H9 (cell line): Measurements from ENCODE around the gene CD52. TPM values are rescaled to one million over a fixed set of nuclear protein-coding genes. Genes with fewer than 3 reads are reported as not detected.
A peak's percentile ranks its signal among the peaks of the same experiment; 100 is the strongest.

Experiments
- DNase-seq: peaks from one replicate; pipeline ENCODE4 v3.0.0-alpha.2; 2017
- H2AFZ ChIP-seq: one replicate; pipeline ENCODE4 v1.6.1; 2013; ENCODE audit warnings: mild to moderate bottlenecking, low read length, control low read depth, moderate library complexity
- H2AK5ac ChIP-seq: 2 replicates; pipeline ENCODE4 v1.6.1; 2013; ENCODE audit warnings: low read length, control low read depth, mixed read lengths; ENCODE audit not compliant: insufficient read length
- H2BK120ac ChIP-seq: one replicate; pipeline ENCODE4 v1.6.1; 2013; ENCODE audit warnings: low read depth, mild to moderate bottlenecking, low read length, control low read depth, inconsistent platforms; ENCODE audit not compliant: poor library complexity, severe bottlenecking
- H2BK12ac ChIP-seq: 2 replicates; pipeline ENCODE4 v1.6.1; 2013; ENCODE audit warnings: low read length, control low read depth, mixed read lengths, low read depth; ENCODE audit not compliant: insufficient read length
- H2BK15ac ChIP-seq: 2 replicates; pipeline ENCODE4 v1.6.1; 2013; ENCODE audit warnings: low read depth, low read length, control low read depth
- H2BK20ac ChIP-seq: one replicate; pipeline ENCODE4 v1.6.1; 2013; ENCODE audit warnings: low read depth, mild to moderate bottlenecking, low read length, control low read depth, inconsistent platforms; ENCODE audit not compliant: poor library complexity, severe bottlenecking
- H2BK5ac ChIP-seq: 2 replicates; pipeline ENCODE4 v1.6.1; 2013; ENCODE audit warnings: low read length, control low read depth, mixed read lengths; ENCODE audit not compliant: insufficient read length
- H3K14ac ChIP-seq: 2 replicates; pipeline ENCODE4 v1.6.1; 2013; ENCODE audit warnings: low read length, control low read depth; ENCODE audit not compliant: insufficient read depth
- H3K18ac ChIP-seq: 2 replicates; pipeline ENCODE4 v1.6.1; 2013; ENCODE audit warnings: low read depth, mild to moderate bottlenecking, mixed read lengths, low read length, control low read depth; ENCODE audit not compliant: insufficient read length
- H3K23ac ChIP-seq: 2 replicates; pipeline ENCODE4 v1.6.1; 2013; ENCODE audit warnings: low read length, control low read depth, mixed read lengths, low read depth; ENCODE audit not compliant: insufficient read length
- H3K23me2 ChIP-seq: 2 replicates; pipeline ENCODE4 v1.6.1; 2013; ENCODE audit warnings: low read depth, mild to moderate bottlenecking, mixed read lengths, low read length, control low read depth; ENCODE audit not compliant: insufficient read length, poor library complexity, severe bottlenecking
- H3K27ac ChIP-seq: 2 replicates; pipeline ENCODE4 v1.5.1; 2013; ENCODE audit warnings: low read length, control low read depth, mixed read lengths, low read depth; ENCODE audit not compliant: insufficient read length
- H3K27me3 ChIP-seq: 2 replicates; pipeline ENCODE4 v1.6.1; 2013; ENCODE audit warnings: low read length, control low read depth, inconsistent platforms; ENCODE audit not compliant: insufficient read depth
- H3K4ac ChIP-seq: 2 replicates; pipeline ENCODE4 v1.6.1; 2013; ENCODE audit warnings: low read depth, mild to moderate bottlenecking, control low read depth, inconsistent platforms, low read length, moderate library complexity
- H3K4me1 ChIP-seq: 2 replicates; pipeline ENCODE4 v1.6.1; 2013; ENCODE audit warnings: low read length, control low read depth, inconsistent platforms; ENCODE audit not compliant: insufficient read depth
- H3K4me2 ChIP-seq: 2 replicates; pipeline ENCODE4 v1.6.1; 2013; ENCODE audit warnings: low read length, control low read depth, mixed read lengths; ENCODE audit not compliant: insufficient read length, insufficient read depth
- H3K56ac ChIP-seq: 2 replicates; pipeline ENCODE4 v1.6.1; 2013; ENCODE audit warnings: low read depth, mild to moderate bottlenecking, mixed read lengths, low read length, control low read depth; ENCODE audit not compliant: insufficient read length
- H3K79me1 ChIP-seq: 2 replicates; pipeline ENCODE4 v1.6.1; 2013; ENCODE audit warnings: low read depth, mild to moderate bottlenecking, moderate library complexity, low read length, control low read depth, inconsistent platforms; ENCODE audit not compliant: insufficient read depth, poor library complexity, severe bottlenecking
- H3K79me2 ChIP-seq: 2 replicates; pipeline ENCODE4 v1.6.1; 2013; ENCODE audit warnings: low read length, control low read depth, inconsistent platforms; ENCODE audit not compliant: insufficient read depth
- H3K9ac ChIP-seq: 2 replicates; pipeline ENCODE4 v1.6.1; 2013; ENCODE audit warnings: low read length, control low read depth, mixed read lengths; ENCODE audit not compliant: insufficient read length; ENCODE audit errors: extremely low read depth
- H3K9me3 ChIP-seq: one replicate; pipeline ENCODE4 v1.6.1; 2013; ENCODE audit warnings: low read depth, low read length, inconsistent platforms; ENCODE audit not compliant: control insufficient read depth
- H3T11ph ChIP-seq: one replicate; pipeline ENCODE4 v1.6.1; 2013; ENCODE audit warnings: mild to moderate bottlenecking, low read length, control low read depth, inconsistent platforms
- H4K20me1 ChIP-seq: one replicate; pipeline ENCODE4 v1.6.1; 2013; ENCODE audit not compliant: control insufficient read depth, insufficient read length, insufficient read depth
- H4K5ac ChIP-seq: 2 replicates; pipeline ENCODE4 v1.6.1; 2013; ENCODE audit warnings: low read depth, mild to moderate bottlenecking, mixed read lengths, low read length, control low read depth; ENCODE audit not compliant: insufficient read length
- H4K8ac ChIP-seq: replicated peaks from 2 replicates; pipeline ENCODE4 v1.6.1; 2013; ENCODE audit warnings: low read length, control low read depth, mixed read lengths, low read depth; ENCODE audit not compliant: insufficient read length
- H4K91ac ChIP-seq: 2 replicates; pipeline ENCODE4 v1.6.1; 2013; ENCODE audit warnings: low read depth, mild to moderate bottlenecking, moderate library complexity, mixed read lengths, low read length, control low read depth; ENCODE audit not compliant: insufficient read length
- H3K27ac Mint-ChIP-seq, 3 experiments: 2 replicates in 2 of 3; 3 replicates in 1 of 3; pipeline ENCODE4 v1.8.0; 2020 to 2021; ENCODE audit warnings: mixed read lengths in 3 of 3, mild to moderate bottlenecking in 1 of 3, moderate library complexity in 1 of 3
- H3K27me3 Mint-ChIP-seq: 2 replicates; pipeline ENCODE4 v1.8.0; 2021; ENCODE audit warnings: low read depth, mild to moderate bottlenecking, moderate library complexity, mixed read lengths
- H3K36me3 Mint-ChIP-seq, 3 experiments: 2 replicates in 2 of 3; 3 replicates in 1 of 3; pipeline ENCODE4 v1.8.0; 2020 to 2021; ENCODE audit warnings: low read depth in 3 of 3, mixed read lengths in 3 of 3; ENCODE audit not compliant: insufficient read depth in 1 of 3
- H3K4me1 Mint-ChIP-seq, 2 experiments: 2 replicates each; pipeline ENCODE4 v1.8.0; 2020; ENCODE audit warnings: mixed read lengths in 2 of 2
- H3K4me3 Mint-ChIP-seq, 2 experiments: 2 replicates in 1 of 2; 3 replicates in 1 of 2; pipeline ENCODE4 v1.8.0; 2020 to 2021; ENCODE audit warnings: mild to moderate bottlenecking in 2 of 2, mixed read lengths in 2 of 2, moderate library complexity in 1 of 2
- H3K9me3 Mint-ChIP-seq, 2 experiments: 2 replicates in 1 of 2; 3 replicates in 1 of 2; pipeline ENCODE4 v1.8.0; 2020; ENCODE audit warnings: mild to moderate bottlenecking in 2 of 2, mixed read lengths in 2 of 2, moderate library complexity in 1 of 2
- CTCF ChIP-seq: fragments of 200-600 bp; sonication (generic); conservative IDR thresholded peaks from 3 replicates; pipeline ENCODE4 v1.8.0; 2021; ENCODE audit warnings: antibody characterized with exemption, mild to moderate bottlenecking
- WGBS: extraction: QIAGEN DNeasy Blood & Tissue Kit; methylation state at CpG from one replicate; pipeline ENCODE4 v1.1.7; 2013; ENCODE audit warnings: missing lambda C conversion rate, low lambda C conversion rate, mixed read lengths; ENCODE audit not compliant: insufficient read length; ENCODE audit errors: extremely low coverage; 5-methylcytosine and 5-hydroxymethylcytosine counted together
- total RNA-seq: library from RNA; stranded (reverse); gene quantifications from 2 replicates; pipeline ENCODE4 v1.2.1, GENCODE V29; 2021

The CD52 gene
- total RNA-seq, 1 experiment from 2014 or later = 4.1 TPM

GRCh38 chr1:26315874-26316850 is 1.6 kb upstream of the CD52 start:
- Mint-ChIP-seq H3K4me1 (peaks cover 31 to 45% of the 10 kb centered on the region in 2 experiments), H3K4me3 (no peak overlapping the region), H3K27ac (peak overlapping the region in 2 of 3 experiments; percentile 67 to 82; a peak in 3 of 7 replicates), H3K27me3 (peaks cover 3% of the 10 kb centered on the region), H3K36me3 (peaks cover under 1 to 6% (median under 1%) of the 10 kb centered on the region in 3 experiments; a peak in 4 of 7 replicates), H3K9me3 (no peaks in the 10 kb centered on the region)
- H3K4me2 ChIP-seq = no peak overlapping the region
- no peak overlapping the region for H2BK120ac ChIP-seq
- H2AFZ ChIP-seq = no peak overlapping the region
- no peak overlapping the region for H4K8ac ChIP-seq
- H2BK15ac ChIP-seq = no peak overlapping the region
- H2BK5ac ChIP-seq = no peak overlapping the region
- no peaks in the 10 kb centered on the region for H3K27me3 ChIP-seq
- no peaks in the 10 kb centered on the region for H4K20me1 ChIP-seq
- no peak for TF ChIP-seq CTCF
- no CpG with 5 or more reads among the region's 8 CpGs for WGBS
- H4K5ac ChIP-seq = no peak overlapping the region
- H3K14ac ChIP-seq = no peak overlapping the region
- DNase-seq = no peak
- no peaks in the 10 kb centered on the region for H3K4me1 ChIP-seq
- no peak overlapping the region for H3K56ac ChIP-seq
- no peak overlapping the region for H3T11ph ChIP-seq
- H3K23ac ChIP-seq = no peak overlapping the region
- no peak overlapping the region for H2BK20ac ChIP-seq
- H3K18ac ChIP-seq = no peak overlapping the region
- no peaks in the 10 kb centered on the region for H3K79me2 ChIP-seq
- no peak overlapping the region for H2AK5ac ChIP-seq
- H3K9ac ChIP-seq = no peak overlapping the region
- no peaks in the 10 kb centered on the region for H3K79me1 ChIP-seq
- H3K9me3 ChIP-seq = no peaks in the 10 kb centered on the region
- H4K91ac ChIP-seq = no peak overlapping the region
- no peaks in the 10 kb centered on the region for H3K23me2 ChIP-seq
- H3K27ac ChIP-seq = no peak overlapping the region
- H3K4ac ChIP-seq = no peak overlapping the region
- H2BK12ac ChIP-seq = no peak overlapping the region
